ENCODE measurements around the gene MARK4.
"Not testable (repeated sequence)": the region's sequence is repeated elsewhere in the genome, so short reads cannot be mapped to it uniquely, and the experiment has no call there.

MARK4 gene

DNA sequence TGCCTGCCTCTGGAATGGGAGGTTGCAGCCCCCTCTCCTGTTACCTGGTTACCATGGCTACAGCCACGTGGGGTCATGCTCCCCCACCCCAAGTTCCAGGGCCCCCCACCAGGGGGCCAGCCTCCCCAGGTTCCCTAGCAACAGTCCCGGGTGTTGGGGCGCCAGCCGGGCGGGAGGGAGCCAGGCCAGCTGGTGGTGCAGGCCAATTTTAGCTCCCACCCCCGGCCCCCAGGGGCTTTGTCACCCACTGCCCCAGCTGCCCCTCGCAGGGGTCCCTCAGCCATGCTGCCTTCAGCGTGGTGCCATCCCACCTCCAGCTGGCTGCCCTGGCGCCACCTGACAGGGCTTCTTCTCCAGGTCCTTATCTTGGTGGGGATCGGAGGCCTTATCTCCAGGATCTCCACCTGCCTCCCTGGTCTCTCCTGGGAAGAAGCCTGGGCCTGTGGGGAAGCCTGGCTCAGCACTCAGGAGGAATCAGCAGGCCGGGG, 3.0 kb downstream of the MARK4 start:
- H3K27ac ChIP-seq (ENCODE audit: low read depth, low read length) = no peak overlapping the region
- no peak overlapping the region for H2AFZ ChIP-seq (ENCODE audit: low read length, unreplicated experiment)
- H3K36me3 ChIP-seq (ENCODE audit: insufficient read depth, low read length) = no peaks in the 10 kb centered on the region
- H3K79me2 ChIP-seq (ENCODE audit: control insufficient read depth, insufficient read depth, low read length, unreplicated experiment) = peaks cover 31% of the 10 kb centered on the region
- no peaks in the 10 kb centered on the region for H3K27me3 ChIP-seq (ENCODE audit: insufficient read depth, low read length)
- no peak overlapping the region for H3K4me3 ChIP-seq (ENCODE audit: low read depth, low read length)
- H3K4me1 ChIP-seq (ENCODE audit: control insufficient read depth, insufficient read depth, low read length, unreplicated experiment) = peaks cover 12% of the 10 kb centered on the region

DNA sequence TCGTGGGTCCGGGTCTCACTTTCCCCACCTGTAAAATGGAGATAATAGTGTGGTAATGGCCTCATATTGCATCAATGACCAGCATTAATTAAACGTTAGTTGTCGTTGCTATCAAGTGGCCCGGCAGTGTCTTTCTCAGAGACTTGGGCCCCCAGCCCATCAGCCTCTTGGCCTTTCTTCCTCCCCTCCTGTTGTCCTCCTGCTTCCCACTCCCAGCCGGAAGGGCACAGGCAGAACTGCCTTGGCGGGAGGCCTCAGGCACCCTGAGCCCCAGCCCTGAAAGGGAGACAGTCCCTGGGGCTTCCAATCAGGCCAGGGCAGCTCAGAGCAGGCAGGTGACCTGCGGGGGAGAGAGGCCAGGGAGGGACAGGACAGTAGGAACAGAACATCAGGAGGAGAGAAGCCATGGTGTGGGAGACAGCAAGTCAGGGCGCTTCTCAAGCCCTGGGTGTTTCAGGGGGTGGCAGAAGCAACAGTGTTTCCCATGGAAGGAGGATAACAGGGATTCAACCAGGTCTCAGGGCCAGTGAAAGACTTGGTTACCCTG, 4.6 kb downstream of the MARK4 start:
- Histone ChIP-seq H3K27ac (ENCODE audit: low read depth, low read length) (no peak overlapping the region), H2AFZ (ENCODE audit: low read length, unreplicated experiment) (no peak overlapping the region), H3K79me2 (ENCODE audit: control insufficient read depth, insufficient read depth, low read length, unreplicated experiment) (peaks cover 31% of the 10 kb centered on the region), H3K36me3 (ENCODE audit: insufficient read depth, low read length) (no peaks in the 10 kb centered on the region), H3K27me3 (ENCODE audit: insufficient read depth, low read length) (no peaks in the 10 kb centered on the region), H3K4me1 (ENCODE audit: control insufficient read depth, insufficient read depth, low read length, unreplicated experiment) (peaks cover 9% of the 10 kb centered on the region), H3K4me3 (ENCODE audit: low read depth, low read length) (no peak overlapping the region)

DNA sequence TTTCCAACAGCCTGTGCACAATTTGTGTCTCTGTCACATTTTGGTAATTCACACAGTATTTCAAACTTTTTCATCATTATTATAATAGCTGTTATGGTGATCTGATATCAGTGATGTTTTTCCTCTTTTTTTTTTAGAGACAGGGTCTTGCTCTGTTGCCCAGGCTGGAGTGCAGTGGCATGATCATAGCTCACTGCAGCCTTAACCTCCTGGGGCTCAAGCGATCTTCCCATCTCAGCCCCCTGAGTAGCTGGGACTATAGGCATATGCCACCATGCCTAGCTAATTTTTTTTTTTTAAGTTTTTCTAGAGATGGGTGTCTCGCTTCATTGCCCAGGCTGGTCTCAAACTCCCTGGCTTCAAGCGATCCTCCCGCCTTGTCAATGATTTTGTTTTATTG, 5.8 kb downstream of the MARK4 start:
- H3K4me3 ChIP-seq (ENCODE audit: low read depth, low read length) = no peak overlapping the region
- peaks cover 9% of the 10 kb centered on the region for H3K4me1 ChIP-seq (ENCODE audit: control insufficient read depth, insufficient read depth, low read length, unreplicated experiment)
- H3K27ac ChIP-seq (ENCODE audit: low read depth, low read length) = no peak overlapping the region
- peaks cover 27% of the 10 kb centered on the region for H3K79me2 ChIP-seq (ENCODE audit: control insufficient read depth, insufficient read depth, low read length, unreplicated experiment)
- no peak overlapping the region for H2AFZ ChIP-seq (ENCODE audit: low read length, unreplicated experiment)
- H3K36me3 ChIP-seq (ENCODE audit: insufficient read depth, low read length) = no peaks in the 10 kb centered on the region
- H3K27me3 ChIP-seq (ENCODE audit: insufficient read depth, low read length) = no peaks in the 10 kb centered on the region

DNA sequence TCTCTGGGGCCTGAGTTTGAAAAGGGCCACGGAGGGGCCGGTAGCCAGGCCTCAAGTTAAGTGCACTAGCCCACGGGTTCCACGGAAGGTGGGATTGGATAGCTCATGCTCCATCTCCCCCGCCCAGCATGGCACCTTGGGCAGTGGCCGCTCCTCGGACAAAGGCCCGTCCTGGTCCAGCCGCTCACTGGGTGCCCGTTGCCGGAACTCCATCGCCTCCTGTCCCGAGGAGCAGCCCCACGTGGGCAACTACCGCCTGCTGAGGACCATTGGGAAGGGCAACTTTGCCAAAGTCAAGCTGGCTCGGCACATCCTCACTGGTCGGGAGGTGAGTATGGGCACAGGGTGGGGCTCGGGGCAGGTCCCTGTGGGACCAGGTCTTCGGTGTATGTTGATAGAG, 7.8 kb downstream of the MARK4 start:
- H3K27me3 ChIP-seq (ENCODE audit: insufficient read depth, low read length) = no peaks in the 10 kb centered on the region
- peaks cover 7% of the 10 kb centered on the region for H3K79me2 ChIP-seq (ENCODE audit: control insufficient read depth, insufficient read depth, low read length, unreplicated experiment)
- no peak overlapping the region for H3K27ac ChIP-seq (ENCODE audit: low read depth, low read length)
- H3K4me1 ChIP-seq (ENCODE audit: control insufficient read depth, insufficient read depth, low read length, unreplicated experiment) = no peaks in the 10 kb centered on the region
- H2AFZ ChIP-seq (ENCODE audit: low read length, unreplicated experiment) = no peak overlapping the region
- no peaks in the 10 kb centered on the region for H3K36me3 ChIP-seq (ENCODE audit: insufficient read depth, low read length)
- H3K4me3 ChIP-seq (ENCODE audit: low read depth, low read length) = no peak overlapping the region

DNA sequence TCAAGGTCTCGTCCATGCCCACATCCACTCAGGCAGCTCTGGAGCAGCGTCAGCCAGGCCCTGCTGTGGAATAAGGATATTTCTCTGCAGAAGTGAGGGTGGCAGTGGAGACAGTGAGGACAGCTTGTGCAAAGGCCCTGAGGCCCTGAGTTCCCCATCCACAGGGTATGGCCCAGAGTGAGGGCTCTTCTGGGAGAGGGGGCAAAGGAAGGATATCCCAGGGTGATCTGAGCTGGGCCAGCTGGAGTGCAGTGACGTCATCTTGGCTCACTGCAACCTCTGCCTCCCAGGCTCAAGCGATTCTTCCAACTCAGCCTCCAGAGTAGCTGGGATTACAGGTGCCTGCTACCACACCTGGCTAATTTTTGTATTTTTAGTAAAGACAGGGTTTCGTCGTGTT, 11.5 kb downstream of the MARK4 start:
- Histone ChIP-seq H3K36me3 (ENCODE audit: insufficient read depth, low read length) (no peaks in the 10 kb centered on the region), H2AFZ (ENCODE audit: low read length, unreplicated experiment) (no peak overlapping the region), H3K27me3 (ENCODE audit: insufficient read depth, low read length) (no peaks in the 10 kb centered on the region), H3K27ac (ENCODE audit: low read depth, low read length) (no peak overlapping the region), H3K79me2 (ENCODE audit: control insufficient read depth, insufficient read depth, low read length, unreplicated experiment) (no peaks in the 10 kb centered on the region), H3K4me1 (ENCODE audit: control insufficient read depth, insufficient read depth, low read length, unreplicated experiment) (no peaks in the 10 kb centered on the region), H3K4me3 (ENCODE audit: low read depth, low read length) (no peak overlapping the region)

DNA sequence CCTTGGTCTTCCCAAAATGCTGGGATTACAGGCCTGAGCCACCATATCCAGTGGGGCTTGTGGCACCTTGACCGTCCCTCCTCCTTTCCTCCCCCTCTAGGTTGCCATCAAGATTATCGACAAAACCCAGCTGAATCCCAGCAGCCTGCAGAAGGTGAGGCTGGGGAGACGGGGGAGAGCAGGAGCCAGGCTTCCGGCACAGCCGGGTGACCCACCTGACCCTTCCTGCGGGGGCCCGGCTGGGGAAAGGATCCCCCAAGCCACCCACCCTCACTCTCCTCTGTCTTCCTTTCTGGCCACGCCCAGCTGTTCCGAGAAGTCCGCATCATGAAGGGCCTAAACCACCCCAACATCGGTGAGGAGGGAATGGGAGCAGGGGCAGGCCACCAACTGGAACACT, 11.9 kb downstream of the MARK4 start:
- Histone ChIP-seq H3K27me3 (ENCODE audit: insufficient read depth, low read length) (no peaks in the 10 kb centered on the region), H2AFZ (ENCODE audit: low read length, unreplicated experiment) (no peak overlapping the region), H3K36me3 (ENCODE audit: insufficient read depth, low read length) (no peaks in the 10 kb centered on the region), H3K27ac (ENCODE audit: low read depth, low read length) (no peak overlapping the region), H3K79me2 (ENCODE audit: control insufficient read depth, insufficient read depth, low read length, unreplicated experiment) (no peaks in the 10 kb centered on the region), H3K4me3 (ENCODE audit: low read depth, low read length) (no peak overlapping the region), H3K4me1 (ENCODE audit: control insufficient read depth, insufficient read depth, low read length, unreplicated experiment) (no peaks in the 10 kb centered on the region)

DNA sequence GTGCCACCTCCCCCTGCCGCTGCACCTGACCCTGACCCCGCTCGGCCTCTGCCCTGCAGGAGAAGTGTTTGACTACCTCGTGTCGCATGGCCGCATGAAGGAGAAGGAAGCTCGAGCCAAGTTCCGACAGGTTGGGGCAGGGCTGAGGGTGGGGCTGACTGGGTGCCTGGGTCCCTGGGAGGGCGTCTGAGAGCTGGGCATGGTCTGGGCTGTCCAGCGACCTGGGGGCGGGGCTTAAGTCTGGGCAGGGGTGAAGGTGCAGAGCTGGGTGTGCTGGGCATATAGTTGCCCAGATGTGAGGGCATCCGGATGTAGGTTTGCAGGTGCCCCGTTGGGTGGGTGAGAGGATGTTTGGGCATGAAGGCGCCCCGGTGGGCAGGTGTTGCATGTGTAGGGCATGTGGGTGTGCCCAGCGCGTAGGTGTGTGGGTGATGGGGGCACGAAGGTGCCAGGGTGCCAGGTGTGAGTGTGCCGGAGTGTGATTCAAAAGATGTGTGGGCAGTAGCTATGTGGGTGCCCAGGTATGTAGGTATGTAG, 13.8 kb downstream of the MARK4 start:
- H3K36me3 ChIP-seq (ENCODE audit: insufficient read depth, low read length) = no peaks in the 10 kb centered on the region

DNA sequence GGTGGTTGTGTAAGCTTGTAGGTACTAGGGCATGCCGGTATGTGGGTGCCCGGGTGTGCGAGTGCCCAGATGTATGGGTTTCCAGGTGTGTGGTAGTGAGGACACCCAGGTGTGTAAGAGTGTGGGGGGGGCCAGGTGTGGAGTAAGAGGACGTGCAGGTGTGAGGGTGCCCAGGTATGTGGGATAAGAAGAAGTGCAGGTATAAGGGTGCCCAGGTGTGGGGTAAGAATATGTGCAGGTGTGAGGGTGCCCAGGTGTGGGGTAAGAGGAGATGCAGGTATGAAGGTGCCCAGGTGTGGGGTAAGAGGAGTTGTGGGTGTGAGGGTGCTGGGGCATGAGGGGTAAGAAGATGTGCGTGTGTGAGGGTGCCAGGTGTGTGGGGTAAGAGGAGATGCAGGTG, 14.3 kb downstream of the MARK4 start:
- Histone ChIP-seq H3K79me2 (ENCODE audit: control insufficient read depth, insufficient read depth, low read length, unreplicated experiment) (no peaks in the 10 kb centered on the region), H3K36me3 (ENCODE audit: insufficient read depth, low read length) (no peaks in the 10 kb centered on the region), H3K27me3 (ENCODE audit: insufficient read depth, low read length) (no peaks in the 10 kb centered on the region), H3K4me3 (ENCODE audit: low read depth, low read length) (no peak overlapping the region), H3K4me1 (ENCODE audit: control insufficient read depth, insufficient read depth, low read length, unreplicated experiment) (no peaks in the 10 kb centered on the region), H3K27ac (ENCODE audit: low read depth, low read length) (no peak overlapping the region), H2AFZ (ENCODE audit: low read length, unreplicated experiment) (no peak overlapping the region)

More for the DNA sequence above, 13.8 kb downstream of the MARK4 start:
- Histone ChIP-seq H3K27me3 (ENCODE audit: insufficient read depth, low read length) (no peaks in the 10 kb centered on the region), H3K4me3 (ENCODE audit: low read depth, low read length) (no peak overlapping the region), H2AFZ (ENCODE audit: low read length, unreplicated experiment) (no peak overlapping the region), H3K27ac (ENCODE audit: low read depth, low read length) (no peak overlapping the region), H3K79me2 (ENCODE audit: control insufficient read depth, insufficient read depth, low read length, unreplicated experiment) (no peaks in the 10 kb centered on the region), H3K4me1 (ENCODE audit: control insufficient read depth, insufficient read depth, low read length, unreplicated experiment) (no peaks in the 10 kb centered on the region)

DNA sequence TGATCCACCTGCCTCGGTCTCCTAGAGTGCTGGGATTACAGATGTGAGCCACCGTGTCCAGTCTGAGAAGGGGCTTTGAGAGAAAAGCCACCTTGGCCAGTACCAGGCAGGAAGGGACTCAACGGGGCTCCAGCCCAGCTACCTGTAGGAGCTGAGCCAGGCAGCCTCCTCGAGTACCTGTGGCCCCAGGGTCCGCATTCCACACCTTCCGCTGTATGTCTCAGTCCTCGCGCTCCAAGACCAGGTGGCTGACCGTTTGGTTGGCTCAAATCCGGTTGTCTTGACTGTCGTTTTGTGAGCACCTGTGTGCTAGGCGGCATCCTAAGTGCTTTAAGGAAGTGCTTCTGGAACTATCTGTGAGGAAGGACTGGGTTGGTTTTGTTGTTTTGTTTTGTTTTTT, 16.2 kb downstream of the MARK4 start:
- Histone ChIP-seq H3K79me2 (ENCODE audit: control insufficient read depth, insufficient read depth, low read length, unreplicated experiment) (no peaks in the 10 kb centered on the region), H3K4me1 (ENCODE audit: control insufficient read depth, insufficient read depth, low read length, unreplicated experiment) (no peaks in the 10 kb centered on the region), H3K36me3 (ENCODE audit: insufficient read depth, low read length) (no peaks in the 10 kb centered on the region), H3K27me3 (ENCODE audit: insufficient read depth, low read length) (no peaks in the 10 kb centered on the region), H3K4me3 (ENCODE audit: low read depth, low read length) (no peak overlapping the region), H3K27ac (ENCODE audit: low read depth, low read length) (no peak overlapping the region), H2AFZ (ENCODE audit: low read length, unreplicated experiment) (no peak overlapping the region)

DNA sequence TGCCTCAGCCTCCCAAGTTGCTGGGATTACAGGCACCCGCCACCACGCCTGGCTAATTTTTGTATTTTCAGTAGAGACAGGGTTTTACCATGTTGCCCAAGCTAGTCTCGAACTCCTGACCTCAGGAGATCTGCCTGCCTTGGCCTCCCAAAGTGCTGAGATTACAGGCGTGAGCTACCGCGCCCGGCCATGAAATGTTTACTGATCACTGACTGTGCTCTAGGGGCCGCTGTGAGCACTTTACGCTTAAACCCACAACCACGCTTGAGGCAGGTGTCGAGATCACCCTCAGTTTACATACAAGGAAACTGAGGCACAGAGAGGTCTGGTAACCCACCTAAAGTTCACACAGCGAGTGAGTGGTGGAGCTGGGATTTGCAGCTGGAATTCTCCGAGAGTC, 18.9 kb downstream of the MARK4 start:
- not testable (repeated sequence) for H3K4me1 ChIP-seq (ENCODE audit: control insufficient read depth, insufficient read depth, low read length, unreplicated experiment); H3K4me3 ChIP-seq (ENCODE audit: low read depth, low read length); H3K27ac ChIP-seq (ENCODE audit: low read depth, low read length); H3K79me2 ChIP-seq (ENCODE audit: control insufficient read depth, insufficient read depth, low read length, unreplicated experiment); H2AFZ ChIP-seq (ENCODE audit: low read length, unreplicated experiment); H3K36me3 ChIP-seq (ENCODE audit: insufficient read depth, low read length); H3K27me3 ChIP-seq (ENCODE audit: insufficient read depth, low read length)

DNA sequence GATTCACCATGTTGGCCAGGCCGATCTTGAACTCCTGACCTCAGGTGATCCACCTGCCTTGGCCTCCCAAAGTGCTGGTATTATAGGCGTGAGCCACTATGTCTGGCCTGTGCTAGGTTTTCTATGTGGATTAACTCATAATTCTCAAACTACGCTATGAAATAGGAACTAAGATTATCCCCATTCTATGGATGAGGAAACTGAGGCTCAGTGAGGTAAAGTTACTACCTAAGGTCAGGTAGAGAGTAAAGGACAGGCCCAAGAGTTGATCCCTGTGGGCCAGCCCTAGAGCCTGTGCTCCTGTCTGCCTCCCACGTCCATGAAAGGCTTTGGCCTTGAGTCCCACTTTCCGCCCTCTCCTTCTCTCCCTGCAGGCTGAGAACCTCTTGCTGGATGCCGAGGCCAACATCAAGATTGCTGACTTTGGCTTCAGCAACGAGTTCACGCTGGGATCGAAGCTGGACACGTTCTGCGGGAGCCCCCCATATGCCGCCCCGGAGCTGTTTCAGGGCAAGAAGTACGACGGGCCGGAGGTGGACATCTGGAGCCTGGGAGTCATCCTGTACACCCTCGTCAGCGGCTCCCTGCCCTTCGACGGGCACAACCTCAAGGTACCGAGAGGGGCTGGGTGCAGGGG, 20.1 kb downstream of the MARK4 start:
- Histone ChIP-seq H2AFZ (ENCODE audit: low read length, unreplicated experiment) (no peak overlapping the region), H3K79me2 (ENCODE audit: control insufficient read depth, insufficient read depth, low read length, unreplicated experiment) (no peaks in the 10 kb centered on the region), H3K27ac (ENCODE audit: low read depth, low read length) (no peak overlapping the region), H3K36me3 (ENCODE audit: insufficient read depth, low read length) (no peaks in the 10 kb centered on the region), H3K4me1 (ENCODE audit: control insufficient read depth, insufficient read depth, low read length, unreplicated experiment) (no peaks in the 10 kb centered on the region), H3K4me3 (ENCODE audit: low read depth, low read length) (no peak overlapping the region), H3K27me3 (ENCODE audit: insufficient read depth, low read length) (no peaks in the 10 kb centered on the region)
